GM12878 (cell line): ENCODE measurements around the gene LIPF. TPM values are rescaled to one million over a fixed set of nuclear protein-coding genes. Genes with fewer than 3 reads are reported as not detected.

Experiments used
- ATAC-seq: fragments of 200-7000 bp; cut with Tn5 transposase; 3 replicates; pipeline ENCODE4 v1.9.1; 2020; ENCODE audit warnings: mild to moderate bottlenecking, moderate library complexity
- BruUV-seq: library from RNA; stranded (reverse); fragments of 400-500 nt; replicated peaks from 2 replicates; lab custom pipeline; 2021; lab: Mats Ljungman, UMichigan
- CTCF ChIA-PET: fragments of 300-600 bp; sonication (Branson Sonifier 250); formaldehyde crosslinking; extraction: SDS; loops from one replicate; lab custom pipeline; 2021; ENCODE audit warnings: inconsistent platforms; lab: Yijun Ruan, JAX
- POLR2A ChIA-PET: fragments of 350-600 bp; formaldehyde crosslinking; extraction: SDS; loops from one replicate; lab custom pipeline; 2021; ENCODE audit warnings: inconsistent platforms; lab: Charles Lee
- RAD21 ChIA-PET: fragments of 300-600 bp; sonication (Branson Sonifier 250); formaldehyde crosslinking; loops from one replicate; lab custom pipeline; 2023; ENCODE audit warnings: antibody characterized with exemption; ENCODE audit not compliant: unreplicated experiment; lab: Charles Lee
- SMC1A ChIA-PET: fragments of 300-600 bp; sonication (Branson Sonifier 250); formaldehyde crosslinking; loops from one replicate; lab custom pipeline; 2023; ENCODE audit not compliant: unreplicated experiment, uncharacterized antibody; lab: Charles Lee
- DNase-seq: peaks from one replicate; pipeline ENCODE4 v3.0.0-alpha.2; 2011; ENCODE audit warnings: low read depth, low spot score
- FAIRE-seq: peaks from 3 replicates; lab custom pipeline; 2011; peaks lifted over from hg19 to GRCh38; lab: Jason Lieb, UNC
- H2AFZ ChIP-seq: 2 replicates; pipeline ENCODE4 v1.6.0; 2011; ENCODE audit warnings: low read depth, low read length, control low read depth; ENCODE audit not compliant: control insufficient read depth
- H3K27ac ChIP-seq: 2 replicates; pipeline ENCODE4 v1.5.1; 2011; ENCODE audit warnings: control low read depth; ENCODE audit not compliant: control insufficient read depth, insufficient read depth
- H3K27me3 ChIP-seq, 2 experiments: replicated peaks in 1 of 2; 2 replicates each; pipeline versions ENCODE4 v1.6.0 to v1.6.1; 2011; ENCODE audit warnings: low read length in 1 of 2; ENCODE audit not compliant: control insufficient read depth in 2 of 2, insufficient read depth in 2 of 2
- H3K36me3 ChIP-seq, 2 experiments: 2 replicates each; pipeline ENCODE4 v1.5.1; 2011; ENCODE audit warnings: low read length in 1 of 2; ENCODE audit not compliant: control insufficient read depth in 2 of 2, insufficient read depth in 2 of 2
- H3K4me1 ChIP-seq: 2 replicates; pipeline ENCODE4 v1.6.1; 2011; ENCODE audit warnings: mild to moderate bottlenecking, low read length, moderate library complexity, mixed read lengths; ENCODE audit not compliant: control insufficient read depth, insufficient read depth
- H3K4me2 ChIP-seq: 2 replicates; pipeline ENCODE4 v1.6.0; 2011; ENCODE audit warnings: control low read depth; ENCODE audit not compliant: control insufficient read depth, insufficient read depth
- H3K4me3 ChIP-seq: fragments of 200-600 bp; sonication (generic); 2 replicates; pipeline ENCODE4 v1.5.1; 2016
- H3K79me2 ChIP-seq: 2 replicates; pipeline ENCODE4 v1.6.0; 2011; ENCODE audit warnings: low read length; ENCODE audit not compliant: control insufficient read depth, insufficient read depth
- H3K9ac ChIP-seq: 2 replicates; pipeline ENCODE4 v1.8.0; 2011; ENCODE audit warnings: low read length, control low read depth, mixed read lengths; ENCODE audit not compliant: control insufficient read depth, insufficient read depth
- H3K9me3 ChIP-seq: replicated peaks from 3 replicates; pipeline ENCODE4 v1.5.1; 2011; ENCODE audit warnings: mild to moderate bottlenecking, low read length; ENCODE audit not compliant: control insufficient read depth, insufficient read depth
- H4K20me1 ChIP-seq: 2 replicates; pipeline ENCODE4 v1.6.0; 2011; ENCODE audit not compliant: control insufficient read depth, insufficient read depth
- BMI1 ChIP-seq: fragments of 450-650 bp; IDR thresholded peaks from 2 replicates; pipeline ENCODE4 v1.6.1; 2016; ENCODE audit warnings: mild to moderate bottlenecking, moderate library complexity, borderline replicate concordance
- CEBPB ChIP-seq, 2 experiments: fragments of 150-350 bp in 1 of 2; IDR thresholded peaks; 2 replicates each; pipeline ENCODE4 v1.6.1; 2012 to 2014; ENCODE audit warnings: low read depth in 2 of 2, low read length in 2 of 2, borderline replicate concordance in 1 of 2, inconsistent platforms in 1 of 2
- E4F1 ChIP-seq: fragments of 450-650 bp; IDR thresholded peaks from 2 replicates; pipeline ENCODE4 v1.6.1; 2018; ENCODE audit warnings: borderline replicate concordance, mild to moderate bottlenecking; ENCODE audit not compliant: partially characterized antibody
- JUNB ChIP-seq: IDR thresholded peaks from 2 replicates; pipeline ENCODE4 v1.6.1; 2016; ENCODE audit warnings: antibody characterized with exemption, mild to moderate bottlenecking
- NFYA ChIP-seq: IDR thresholded peaks from 2 replicates; pipeline ENCODE4 v1.6.1; 2011; ENCODE audit warnings: low read depth, mild to moderate bottlenecking, low read length, improper control_type of control experiment, borderline replicate concordance
- PAX8 ChIP-seq: fragments of 450-650 bp; IDR thresholded peaks from 2 replicates; pipeline ENCODE4 v1.6.1; 2017; ENCODE audit warnings: mild to moderate bottlenecking, moderate library complexity
- PKNOX1 ChIP-seq: fragments of 450-650 bp; IDR thresholded peaks from 2 replicates; pipeline ENCODE4 v1.6.1; 2016; ENCODE audit warnings: mild to moderate bottlenecking
- POLR2AphosphoS5 ChIP-seq: IDR thresholded peaks from 2 replicates; pipeline ENCODE4 v1.6.1; 2011; ENCODE audit warnings: mild to moderate bottlenecking, low read length, inconsistent platforms
- RBBP5 ChIP-seq: fragments of 200-600 bp; sonication (generic); conservative IDR thresholded peaks from 2 replicates; pipeline ENCODE4 v1.6.1; 2016
- SIX5 ChIP-seq: IDR thresholded peaks from 2 replicates; pipeline ENCODE4 v1.6.1; 2011; ENCODE audit warnings: mild to moderate bottlenecking, low read depth, low read length, moderate library complexity; ENCODE audit not compliant: severe bottlenecking
- SUZ12 ChIP-seq: fragments of 200-600 bp; sonication (generic); IDR thresholded peaks from one replicate; pipeline ENCODE4 v1.6.1; 2018; ENCODE audit warnings: antibody characterized with exemption, mild to moderate bottlenecking; ENCODE audit not compliant: unreplicated experiment
- USF1 ChIP-seq: IDR thresholded peaks from 2 replicates; pipeline ENCODE4 v1.6.1; 2011; ENCODE audit warnings: borderline replicate concordance, low read depth, mild to moderate bottlenecking, moderate library complexity, mixed read lengths, low read length; ENCODE audit not compliant: insufficient read depth; ENCODE audit errors: extremely low read length
- ZNF384 ChIP-seq: IDR thresholded peaks from 2 replicates; pipeline ENCODE4 v1.6.1; 2012; ENCODE audit warnings: low read depth, mild to moderate bottlenecking, low read length, improper control_type of control experiment, borderline replicate concordance
- ZNF592 ChIP-seq: fragments of 450-650 bp; IDR thresholded peaks from 2 replicates; pipeline ENCODE4 v1.6.1; 2017; ENCODE audit warnings: mild to moderate bottlenecking, moderate library complexity
- WGBS: methylation state at CpG from one replicate; pipeline ENCODE4 v1.1.6; 2016; ENCODE audit warnings: low lambda C conversion rate; ENCODE audit not compliant: insufficient replicate concordance, insufficient coverage; ENCODE audit errors: missing lambda C conversion rate; 5-methylcytosine and 5-hydroxymethylcytosine counted together
- in situ Hi-C: fragments of 300-500 bp; cut with MboI; formaldehyde crosslinking; loops from 9 replicates; pipeline ENCODE4 v1.14.3; 2018; ENCODE audit warnings: mixed read lengths
- intact Hi-C: fragments of 100-400 bp; cut with micrococcal nuclease; formaldehyde crosslinking; loops from one replicate; pipeline ENCODE4 v1.14.2; 2022; ENCODE audit not compliant: unreplicated experiment
- polyA plus RNA-seq, 11 experiments: library from polyadenylated mRNA; depleted of rRNA in 4 of 11; unstranded in 6 of 11; stranded (reverse) in 5 of 11; fragments of >200 nt; fragmentation: Nextera tagmentation in 4 of 11; fragmentation: Illumina TruSeq in 1 of 11; extraction: Ambion mirVana in 4 of 11; extraction: Trizol in 1 of 11; gene quantifications; 1 replicate in 1 of 11; 2 replicates in 10 of 11; pipeline versions ENCODE4 v1.2.1 to v1.2.3, GENCODE V29; 2011 to 2016; ENCODE audit warnings: inconsistent platforms in 2 of 11, missing spikeins in 2 of 11, low read depth in 1 of 11
- total RNA-seq, 4 experiments: library from RNA; depleted of rRNA in 3 of 4; stranded (reverse); fragments of >200 nt in 3 of 4; fragmentation: Illumina TruSeq in 1 of 4; extraction: Trizol in 1 of 4; gene quantifications; 2 replicates each; pipeline versions ENCODE4 v1.2.1 to v1.2.3, GENCODE V29; 2013 to 2021

Gene LIPF
- total and polyA plus RNA-seq, 10 of the 15 experiments (the other 5 are each of a cell fraction or from before 2014, with no cell fraction given), result not detected

- Histone ChIP-seq H3K4me1 (no peaks in the 10 kb centered on the region), H3K27me3 (no peaks in the 10 kb centered on the region; a peak in 1 of 4 replicates), H3K9ac (no peak overlapping the region), H3K27ac (no peak overlapping the region), H2AFZ (no peak overlapping the region), H3K9me3 (no peaks in the 10 kb centered on the region), H3K79me2 (no peaks in the 10 kb centered on the region), H3K36me3 (no peaks in the 10 kb centered on the region), H4K20me1 (no peaks in the 10 kb centered on the region), H3K4me2 (no peak overlapping the region), H3K4me3 (no peak overlapping the region)
- 53% methylated on average over 2 of the region's 2 CpGs for WGBS
- no peak for DNase-seq
- ChIA-PET SMC1A (interaction anchor here (1.0 to 1.2 kb wide), 2 partner anchors 12 to 20 kb away, joined by 3 to 4 read pairs; no protein-coding TSS in a partner anchor), CTCF (no interaction called here), POLR2A (no interaction called here), RAD21 (no interaction called here)
- ATAC-seq, result no peak
- BruUV-seq, result no TSS peak
- in situ Hi-C loops, result no loop called here
- no peak for FAIRE-seq
- intact Hi-C loops, result no loop called here
- TF ChIP-seq RBBP5 (no peak), JUNB (no peak), SUZ12 (no peak), E4F1 (no peak), PAX8 (no peak), USF1 (no peak), ZNF384 (no peak), CEBPB (IDR thresholded peaks at IDR 0.05; ENCODE audit: borderline replicate concordance in 1 of 2, low read depth in 2 of 2, low read length in 2 of 2) (no peak), ZNF592 (no peak), POLR2AphosphoS5 (no peak), NFYA (no peak), PKNOX1 (no peak), BMI1 (no peak), SIX5 (no peak)
These were observed 7.8 kb downstream of the LIPF start for GRCh38 chr10:88672041-88672440.
